ENCODE results near the gene ZNF581. TPM values are rescaled to one million over a fixed set of nuclear protein-coding genes. Genes with fewer than 3 reads are reported as not detected.

ZNF581 gene
- total RNA-seq, 4 donors from 2014 or later = 16.3 to 27.1 (median 20.2) TPM

GRCh38 chr19:55659822-55660221 lies 16.4 kb downstream of the ZNF581 start:
- TF ChIP-seq POLR2A (IDR thresholded peaks at IDR 0.05) = no peak
- TF ChIP-seq CTCF (IDR thresholded peaks at IDR 0.05) = no peak
- no peak for TF ChIP-seq POLR2AphosphoS5 (IDR thresholded peaks at IDR 0.05)
- TF ChIP-seq EP300 (IDR thresholded peaks at IDR 0.05) = no peak
- Histone ChIP-seq H3K9me3 (no peaks in the 10 kb centered on the region), H3K27me3 (no peaks in the 10 kb centered on the region), H3K4me1 (peaks cover 50% of the 10 kb centered on the region), H3K27ac (no peak overlapping the region), H3K36me3 (peaks cover 59% of the 10 kb centered on the region), H3K4me3 (no peak overlapping the region)
- DNase-seq (ENCODE audit: low spot score in 2 of 2) = no peak
- 70% methylated on average over 9 of the region's 9 CpGs for WGBS

DNA sequence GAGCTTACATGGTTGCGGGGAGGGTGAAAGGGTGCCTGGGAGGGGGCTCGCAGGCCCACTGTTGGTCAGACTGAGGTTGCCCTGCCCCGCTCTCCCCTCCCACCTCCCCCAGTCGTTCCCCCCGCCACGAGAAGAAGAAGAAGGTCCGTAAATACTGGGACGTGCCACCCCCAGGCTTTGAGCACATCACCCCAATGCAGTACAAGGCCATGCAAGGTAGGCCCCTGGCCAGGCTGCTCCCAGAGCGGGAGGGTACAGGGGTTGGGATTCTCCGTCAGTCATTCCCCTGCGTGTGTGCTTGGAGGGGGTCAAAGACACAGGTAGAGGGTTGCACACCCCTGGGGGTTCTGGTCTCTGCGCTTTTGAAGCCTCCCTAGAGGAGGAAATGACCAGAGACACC lies 17.0 kb downstream of the ZNF581 start:
- DNase-seq (ENCODE audit: low spot score in 2 of 2) = no peak
- TF ChIP-seq POLR2AphosphoS5 (IDR thresholded peaks at IDR 0.05) = no peak
- no peak for TF ChIP-seq POLR2A (IDR thresholded peaks at IDR 0.05)
- no peak for TF ChIP-seq CTCF (IDR thresholded peaks at IDR 0.05)
- no peak for TF ChIP-seq EP300 (IDR thresholded peaks at IDR 0.05)
- Histone ChIP-seq H3K4me3 (no peak overlapping the region), H3K4me1 (peaks cover 50% of the 10 kb centered on the region), H3K36me3 (peaks cover 63% of the 10 kb centered on the region), H3K27me3 (no peaks in the 10 kb centered on the region), H3K27ac (no peak overlapping the region), H3K9me3 (no peaks in the 10 kb centered on the region)
- 80% methylated on average over 10 of the region's 12 CpGs for WGBS

DNA sequence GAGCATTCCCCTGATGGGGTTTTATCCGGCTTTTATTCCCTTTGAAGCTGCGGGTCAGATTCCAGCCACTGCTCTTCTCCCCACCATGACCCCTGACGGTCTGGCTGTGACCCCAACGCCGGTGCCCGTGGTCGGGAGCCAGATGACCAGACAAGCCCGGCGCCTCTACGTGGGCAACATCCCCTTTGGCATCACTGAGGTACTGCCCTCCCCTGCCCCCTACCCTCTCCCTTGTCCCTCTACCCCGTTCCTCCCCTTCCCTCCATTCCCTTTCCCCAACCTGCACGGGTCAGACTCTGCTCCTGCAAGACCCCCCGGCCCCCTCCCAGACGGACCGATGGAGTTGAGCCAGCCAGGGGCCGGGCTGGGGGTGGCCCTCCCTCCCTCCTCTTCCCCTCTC lies 17.5 kb downstream of the ZNF581 start:
- no peak for TF ChIP-seq POLR2A (IDR thresholded peaks at IDR 0.05)
- TF ChIP-seq CTCF (IDR thresholded peaks at IDR 0.05) = no peak
- no peak for TF ChIP-seq EP300 (IDR thresholded peaks at IDR 0.05)
- no peak for TF ChIP-seq POLR2AphosphoS5 (IDR thresholded peaks at IDR 0.05)
- Histone ChIP-seq H3K9me3 (no peaks in the 10 kb centered on the region), H3K27me3 (no peaks in the 10 kb centered on the region), H3K27ac (no peak overlapping the region), H3K4me3 (no peak overlapping the region), H3K36me3 (peaks cover 69% of the 10 kb centered on the region), H3K4me1 (peaks cover 45% of the 10 kb centered on the region)
- DNase-seq (ENCODE audit: low spot score in 2 of 2) = no peak
- 76% methylated on average over 15 of the region's 16 CpGs for WGBS

DNA sequence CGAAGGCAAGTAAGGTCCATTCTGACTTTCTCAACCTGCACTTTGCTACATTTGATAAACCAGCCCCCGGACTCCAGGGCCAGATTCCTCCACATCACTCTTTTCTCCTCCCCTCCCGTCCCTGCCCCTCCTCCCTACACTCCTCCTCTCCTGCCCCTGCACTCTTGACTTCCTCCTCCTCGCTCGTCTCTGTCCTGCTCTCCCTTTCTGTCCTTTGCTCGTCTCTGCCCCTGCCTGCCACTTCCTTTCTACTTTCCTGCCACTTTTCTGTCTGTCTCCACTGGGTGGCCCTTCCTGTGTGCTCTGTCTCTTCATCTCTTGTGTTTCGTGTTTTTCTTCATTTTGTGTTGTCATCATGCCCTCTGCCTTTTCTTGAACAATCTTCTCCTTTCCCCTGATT lies 18.4 kb downstream of the ZNF581 start:
- peaks cover 38% of the 10 kb centered on the region for H3K4me1 ChIP-seq
- H3K27ac ChIP-seq = no peak overlapping the region
- DNase-seq (ENCODE audit: low spot score in 2 of 2) = no peak
- H3K4me3 ChIP-seq = no peak overlapping the region
- no peaks in the 10 kb centered on the region for H3K27me3 ChIP-seq
- peaks cover 77% of the 10 kb centered on the region for H3K36me3 ChIP-seq
- TF ChIP-seq EP300 (IDR thresholded peaks at IDR 0.05) = no peak
- no peak for TF ChIP-seq POLR2AphosphoS5 (IDR thresholded peaks at IDR 0.05)
- no peak for TF ChIP-seq POLR2A (IDR thresholded peaks at IDR 0.05)
- TF ChIP-seq CTCF (IDR thresholded peaks at IDR 0.05) = no peak
- WGBS = 74% methylated on average over 7 of the region's 7 CpGs
- H3K9me3 ChIP-seq = no peaks in the 10 kb centered on the region

DNA sequence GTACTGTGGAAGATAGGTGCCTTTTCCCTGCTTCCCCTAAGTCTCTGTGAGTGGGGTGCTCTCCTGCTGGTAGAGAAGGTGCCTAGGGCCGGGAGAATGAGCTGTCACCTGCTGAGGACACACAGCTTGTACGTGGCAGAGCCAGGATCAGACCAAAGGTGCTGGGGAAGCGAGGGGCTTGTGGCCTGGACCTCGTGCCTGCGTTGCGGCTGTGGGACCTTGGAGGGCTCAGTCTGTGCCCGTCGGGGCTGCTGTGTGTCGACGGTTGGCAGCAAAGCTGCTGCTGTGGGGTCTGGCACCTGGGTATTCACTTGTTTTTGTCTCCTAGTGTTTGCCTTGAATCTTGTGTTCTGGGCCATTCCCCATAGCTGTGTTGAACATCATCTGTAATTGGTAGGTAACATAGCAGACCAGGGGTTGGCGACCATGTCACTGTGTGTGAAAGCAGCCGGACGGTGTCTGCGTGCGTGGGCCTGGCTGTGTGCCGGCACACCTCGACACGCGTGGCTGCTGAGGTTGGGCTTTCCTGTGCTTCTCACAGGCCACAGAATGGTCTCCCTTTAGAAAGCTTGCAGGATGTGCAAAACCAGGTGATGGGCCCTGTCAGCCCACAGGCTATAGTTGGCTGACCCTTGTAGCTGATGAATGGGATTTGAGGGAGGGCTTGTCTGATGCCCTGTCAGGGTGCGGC lies 20.5 kb downstream of the ZNF581 start:
- Histone ChIP-seq H3K36me3 (peaks cover 97% of the 10 kb centered on the region), H3K27ac (no peak overlapping the region), H3K4me3 (no peak overlapping the region), H3K9me3 (no peaks in the 10 kb centered on the region), H3K4me1 (peaks cover 28% of the 10 kb centered on the region), H3K27me3 (no peaks in the 10 kb centered on the region)
- no peak for DNase-seq (ENCODE audit: low spot score in 2 of 2)
- TF ChIP-seq POLR2AphosphoS5 (IDR thresholded peaks at IDR 0.05) = no peak
- TF ChIP-seq EP300 (IDR thresholded peaks at IDR 0.05) = no peak
- TF ChIP-seq POLR2A (IDR thresholded peaks at IDR 0.05) = no peak
- no peak for TF ChIP-seq CTCF (IDR thresholded peaks at IDR 0.05)
- WGBS = 87% methylated on average over 9 of the region's 20 CpGs

All from suprapubic skin (tissue), 4 donors.